Osteocyte (in vitro differentiated cells): ENCODE measurements around the gene CLDN12. TPM values are rescaled to one million over a fixed set of nuclear protein-coding genes. Genes with fewer than 3 reads are reported as not detected.
"Not testable (repeated sequence)": the region's sequence is repeated elsewhere in the genome, so short reads cannot be mapped to it uniquely, and the experiment has no call there.

Experiments
- DNase-seq: peaks from one replicate; pipeline ENCODE4 v3.0.0; 2021; ENCODE audit warnings: mixed read lengths; ENCODE audit not compliant: unreplicated experiment; ENCODE audit errors: extremely low spot score
- H3K27ac Mint-ChIP-seq: one replicate; pipeline ENCODE4 v1.8.0; 2021; ENCODE audit warnings: mild to moderate bottlenecking, mixed read lengths; ENCODE audit not compliant: unreplicated experiment
- H3K27me3 Mint-ChIP-seq: one replicate; pipeline ENCODE4 v1.8.0; 2021; ENCODE audit warnings: mixed read lengths; ENCODE audit not compliant: unreplicated experiment
- H3K36me3 Mint-ChIP-seq: one replicate; pipeline ENCODE4 v1.8.0; 2021; ENCODE audit warnings: mixed read lengths; ENCODE audit not compliant: unreplicated experiment
- H3K4me1 Mint-ChIP-seq: one replicate; pipeline ENCODE4 v1.8.0; 2021; ENCODE audit warnings: mixed read lengths; ENCODE audit not compliant: unreplicated experiment
- H3K4me3 Mint-ChIP-seq: one replicate; pipeline ENCODE4 v1.8.0; 2021; ENCODE audit warnings: mild to moderate bottlenecking, moderate library complexity, mixed read lengths; ENCODE audit not compliant: unreplicated experiment
- H3K9me3 Mint-ChIP-seq: one replicate; pipeline ENCODE4 v1.8.0; 2021; ENCODE audit warnings: mixed read lengths; ENCODE audit not compliant: unreplicated experiment
- total RNA-seq: library from RNA; stranded (reverse); gene quantifications from 2 replicates; pipeline ENCODE4 v1.2.1, GENCODE V29; 2021
- TF ChIP-seq, protein P1 (sequence below): fragments of 200-600 bp; sonication (generic); IDR thresholded peaks from 2 replicates; pipeline ENCODE4 v1.5.0; 2021; ENCODE audit warnings: antibody characterized with exemption, mild to moderate bottlenecking, moderate library complexity

The CLDN12 gene
- total RNA-seq, 1 donor from 2014 or later: 20.9 TPM

DNA sequence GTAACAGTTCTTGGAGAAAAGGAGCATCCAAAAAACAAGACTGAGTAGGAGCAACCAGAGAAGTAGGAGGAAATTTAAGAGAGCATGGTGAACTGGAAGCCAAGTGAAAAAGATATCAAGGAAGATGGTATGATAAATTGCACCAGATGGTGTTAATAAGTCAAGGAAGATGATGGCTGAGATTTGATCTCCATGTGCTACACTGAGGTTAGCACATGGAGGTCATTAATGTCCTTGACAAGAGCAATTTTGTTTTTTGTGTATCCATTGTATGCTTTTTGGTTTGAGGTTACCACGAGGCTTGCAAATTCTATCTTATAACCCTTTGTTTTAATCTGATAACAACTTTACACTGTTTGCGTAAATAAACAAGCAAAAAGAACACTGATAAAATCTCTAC lies 54.8 kb downstream of the CLDN12 start:
- DNase-seq: no peak
- H3K27me3 Mint-ChIP-seq: no peaks in the 10 kb centered on the region
- no peak overlapping the region for H3K27ac Mint-ChIP-seq
- TF ChIP-seq, protein P1, sequence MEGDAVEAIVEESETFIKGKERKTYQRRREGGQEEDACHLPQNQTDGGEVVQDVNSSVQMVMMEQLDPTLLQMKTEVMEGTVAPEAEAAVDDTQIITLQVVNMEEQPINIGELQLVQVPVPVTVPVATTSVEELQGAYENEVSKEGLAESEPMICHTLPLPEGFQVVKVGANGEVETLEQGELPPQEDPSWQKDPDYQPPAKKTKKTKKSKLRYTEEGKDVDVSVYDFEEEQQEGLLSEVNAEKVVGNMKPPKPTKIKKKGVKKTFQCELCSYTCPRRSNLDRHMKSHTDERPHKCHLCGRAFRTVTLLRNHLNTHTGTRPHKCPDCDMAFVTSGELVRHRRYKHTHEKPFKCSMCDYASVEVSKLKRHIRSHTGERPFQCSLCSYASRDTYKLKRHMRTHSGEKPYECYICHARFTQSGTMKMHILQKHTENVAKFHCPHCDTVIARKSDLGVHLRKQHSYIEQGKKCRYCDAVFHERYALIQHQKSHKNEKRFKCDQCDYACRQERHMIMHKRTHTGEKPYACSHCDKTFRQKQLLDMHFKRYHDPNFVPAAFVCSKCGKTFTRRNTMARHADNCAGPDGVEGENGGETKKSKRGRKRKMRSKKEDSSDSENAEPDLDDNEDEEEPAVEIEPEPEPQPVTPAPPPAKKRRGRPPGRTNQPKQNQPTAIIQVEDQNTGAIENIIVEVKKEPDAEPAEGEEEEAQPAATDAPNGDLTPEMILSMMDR: no peak
- H3K9me3 Mint-ChIP-seq: no peaks in the 10 kb centered on the region
- H3K4me3 Mint-ChIP-seq: no peak overlapping the region
- peaks cover 22% of the 10 kb centered on the region for H3K4me1 Mint-ChIP-seq
- H3K36me3 Mint-ChIP-seq: no peaks in the 10 kb centered on the region

- Mint-ChIP-seq H3K27ac (no peak overlapping the region), H3K9me3 (peaks cover 4% of the 10 kb centered on the region), H3K4me3 (no peak overlapping the region), H3K4me1 (peaks cover 19% of the 10 kb centered on the region), H3K27me3 (no peaks in the 10 kb centered on the region), H3K36me3 (peaks cover 3% of the 10 kb centered on the region)
- DNase-seq: no peak
- TF ChIP-seq, protein P1: peak; percentile 6
Measured at GRCh38 chr7:90459888-90460287, 56.6 kb downstream of the CLDN12 start.

DNA sequence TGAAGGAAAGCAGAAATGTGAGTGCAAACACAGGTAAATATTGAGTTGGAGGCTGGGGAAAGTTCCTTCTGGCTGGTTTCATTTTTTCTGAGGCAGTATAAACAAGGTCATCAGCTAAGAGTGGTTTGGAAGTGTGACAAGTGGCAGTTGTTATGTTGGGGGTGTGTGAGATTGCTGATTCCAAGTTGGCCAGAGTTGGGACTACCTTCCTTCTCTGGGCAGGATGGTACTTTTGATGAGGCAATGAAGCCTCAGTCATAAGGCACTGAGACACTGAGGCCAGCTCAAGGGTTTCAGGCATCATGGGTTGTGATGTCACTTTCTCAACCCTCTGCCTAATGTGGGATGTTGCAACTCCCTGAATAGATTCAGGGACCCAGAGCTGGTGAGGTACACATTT lies 58.0 kb downstream of the CLDN12 start:
- no peaks in the 10 kb centered on the region for H3K27me3 Mint-ChIP-seq
- TF ChIP-seq, protein P1: no peak

GRCh38 chr7:90463151-90463628 lies 59.9 kb downstream of the CLDN12 start:
- H3K27ac Mint-ChIP-seq: peak overlapping the region; percentile 76
- not testable (repeated sequence) for DNase-seq, H3K27me3 Mint-ChIP-seq, H3K4me1 Mint-ChIP-seq, H3K9me3 Mint-ChIP-seq, H3K36me3 Mint-ChIP-seq
- H3K4me3 Mint-ChIP-seq: peak overlapping the region; percentile 39

More for the DNA sequence above, 58.0 kb downstream of the CLDN12 start:
- no peak for DNase-seq
- Mint-ChIP-seq H3K9me3 (peaks cover 9% of the 10 kb centered on the region), H3K27ac (no peak overlapping the region), H3K4me1 (peaks cover 8% of the 10 kb centered on the region), H3K36me3 (peaks cover 3% of the 10 kb centered on the region), H3K4me3 (no peak overlapping the region)

Other genes starting within 250 kb of the CLDN12 start
- gene STEAP1, start 249.0 kb upstream of the CLDN12 start, total RNA-seq: not detected in 2 replicates
- gene STEAP2, start 191.7 kb upstream of the CLDN12 start, total RNA-seq: not detected in 2 replicates
- 0.86 and 1.1 TPM in 2 replicates for gene CFAP69, start 158.3 kb upstream of the CLDN12 start, total RNA-seq
- not detected in 2 replicates for gene FAM237B, start 82.2 kb upstream of the CLDN12 start, total RNA-seq
- gene GTPBP10, start 56.7 kb upstream of the CLDN12 start, total RNA-seq: 19.5 and 19.6 TPM in 2 replicates
- gene PTTG1IP2, start 66.2 kb downstream of the CLDN12 start, total RNA-seq: not detected in 2 replicates
- 117 and 131 TPM in 2 replicates for gene CDK14, start 192.9 kb downstream of the CLDN12 start, total RNA-seq